NOMO-1 treated with DMSO at 0.1 percent for 48 hours (cell line): ENCODE results near the gene TBC1D14.
"Not testable (repeated sequence)": the region's sequence is repeated elsewhere in the genome, so short reads cannot be mapped to it uniquely, and the experiment has no call there.

ENCODE experiments used
- DNase-seq: peaks from one replicate; lab custom pipeline; 2025; ENCODE audit not compliant: unreplicated experiment; lab: John Stamatoyannopoulos, UW

TBC1D14 gene

GRCh38 chr4:6967846-6968340 is 58.3 kb downstream of the TBC1D14 start:
- DNase-seq: no peak

DNA sequence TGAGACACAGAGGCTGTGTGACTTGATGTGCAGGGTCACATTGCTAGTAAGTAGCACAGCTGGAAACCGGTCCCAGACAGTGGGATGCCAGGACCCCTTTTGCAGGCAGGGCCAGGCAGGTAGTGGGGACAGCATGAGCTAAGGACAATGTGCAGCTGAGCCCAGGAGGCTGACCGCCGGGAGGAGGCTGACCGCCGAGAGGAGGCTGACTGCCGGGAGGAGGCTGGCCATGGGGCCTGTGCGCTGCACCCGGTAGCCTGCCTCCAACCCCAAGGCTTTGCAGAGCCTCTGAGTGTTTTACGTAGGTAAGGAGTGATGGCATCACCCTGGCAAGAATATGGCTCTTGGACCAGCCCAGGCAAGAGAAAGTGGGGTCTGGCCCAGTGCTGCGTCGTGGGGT is 58.9 kb downstream of the TBC1D14 start:
- DNase-seq: no peak

- no peak for DNase-seq
Measured at GRCh38 chr4:6969826-6970800, 60.5 kb downstream of the TBC1D14 start.

DNA sequence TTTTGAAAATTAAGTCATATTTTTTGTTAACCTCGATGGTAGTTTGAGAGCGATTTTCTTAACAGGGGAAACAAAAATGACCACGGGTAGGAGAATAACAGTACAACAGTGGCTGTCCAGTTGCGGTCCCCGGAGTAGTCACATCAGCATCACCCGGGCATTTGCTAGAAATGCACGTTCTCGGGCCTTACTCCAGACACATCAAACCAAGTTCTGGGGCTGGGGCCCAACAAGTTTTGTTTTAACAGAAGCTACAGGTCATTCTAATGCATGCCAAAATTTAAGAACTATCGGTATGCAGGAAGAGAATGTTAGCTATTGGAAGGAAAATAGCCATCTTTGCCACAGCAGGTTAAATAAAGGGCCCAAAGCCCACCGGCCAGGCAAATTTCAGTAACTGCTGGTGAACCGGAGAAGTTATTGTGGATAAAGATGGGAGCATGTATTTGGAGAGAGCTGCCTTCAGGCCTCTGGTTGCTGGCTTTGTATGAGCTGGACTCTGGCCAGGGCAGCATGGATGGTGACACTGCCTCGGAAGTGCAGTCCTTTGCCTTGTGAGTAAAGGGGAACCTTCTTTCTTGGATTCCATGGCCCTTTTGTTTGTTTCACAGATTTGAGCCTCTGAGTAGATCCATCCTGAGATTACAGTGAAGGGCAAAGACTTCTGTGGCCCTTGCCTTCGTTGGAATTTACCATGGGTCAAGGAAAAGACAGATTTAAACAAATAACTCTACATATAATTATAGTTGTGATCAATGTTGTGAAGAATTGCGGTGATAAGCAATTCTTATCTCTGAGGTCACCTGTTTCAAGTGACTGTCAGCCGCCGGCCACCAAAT is 62.1 kb downstream of the TBC1D14 start:
- DNase-seq: no peak

GRCh38 chr4:6972375-6972650 is 62.7 kb downstream of the TBC1D14 start:
- no peak for DNase-seq

DNA sequence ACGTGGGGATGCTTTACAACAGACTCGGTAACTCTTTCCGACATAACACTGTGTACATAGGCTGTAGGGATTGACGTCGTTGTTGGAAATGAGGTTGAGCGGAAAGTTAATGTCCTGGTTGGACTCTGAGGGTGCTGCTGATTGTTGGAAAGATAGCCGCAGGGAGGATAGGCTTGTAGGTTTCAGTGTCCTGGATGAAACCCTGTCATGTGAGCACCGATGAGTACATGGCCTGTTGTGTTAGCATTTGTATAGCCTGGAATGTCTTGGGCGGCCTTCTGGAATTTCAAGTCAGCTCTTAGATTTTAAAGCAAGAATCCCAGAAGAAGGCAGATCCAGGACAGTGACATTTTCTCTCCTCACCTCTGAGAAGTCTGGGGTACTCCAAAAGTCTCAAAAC is 63.3 kb downstream of the TBC1D14 start:
- no peak for DNase-seq

DNA sequence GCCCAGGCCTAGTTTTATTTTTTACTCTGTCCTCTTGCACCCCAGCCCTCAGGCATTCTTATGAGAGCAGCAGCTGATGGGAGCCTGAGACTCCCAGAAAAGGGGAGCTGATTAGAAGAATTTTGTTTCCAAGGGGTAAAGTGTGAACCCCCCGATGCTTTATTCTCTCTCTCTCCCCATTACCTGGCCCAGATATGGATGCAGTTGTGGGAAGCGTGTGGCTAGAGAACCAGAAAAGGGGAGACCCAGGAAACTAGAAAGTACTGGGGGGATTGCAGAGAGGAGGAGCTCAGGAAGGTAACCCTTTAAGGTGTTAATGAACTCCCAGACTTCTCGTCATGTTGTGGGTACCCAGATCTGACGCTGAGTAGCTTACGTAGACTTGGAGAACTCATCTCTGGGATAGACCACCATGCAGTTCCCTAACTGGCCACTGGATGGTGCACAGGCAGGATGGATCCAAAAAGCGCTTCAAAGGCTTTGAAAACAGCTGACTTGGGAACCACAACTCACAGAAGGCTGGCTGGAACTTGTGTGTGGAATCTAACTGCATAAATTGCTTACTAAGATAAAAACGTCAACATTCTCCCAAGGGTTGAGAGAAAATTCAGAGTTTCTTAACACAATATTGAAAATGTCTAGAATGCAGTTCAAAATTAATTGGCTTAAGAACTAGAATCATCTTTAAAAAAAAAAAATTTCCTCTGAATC is 64.7 kb downstream of the TBC1D14 start:
- DNase-seq: peak; percentile 64

GRCh38 chr4:6977846-6978245 is 68.2 kb downstream of the TBC1D14 start:
- DNase-seq: not testable (repeated sequence)

DNA sequence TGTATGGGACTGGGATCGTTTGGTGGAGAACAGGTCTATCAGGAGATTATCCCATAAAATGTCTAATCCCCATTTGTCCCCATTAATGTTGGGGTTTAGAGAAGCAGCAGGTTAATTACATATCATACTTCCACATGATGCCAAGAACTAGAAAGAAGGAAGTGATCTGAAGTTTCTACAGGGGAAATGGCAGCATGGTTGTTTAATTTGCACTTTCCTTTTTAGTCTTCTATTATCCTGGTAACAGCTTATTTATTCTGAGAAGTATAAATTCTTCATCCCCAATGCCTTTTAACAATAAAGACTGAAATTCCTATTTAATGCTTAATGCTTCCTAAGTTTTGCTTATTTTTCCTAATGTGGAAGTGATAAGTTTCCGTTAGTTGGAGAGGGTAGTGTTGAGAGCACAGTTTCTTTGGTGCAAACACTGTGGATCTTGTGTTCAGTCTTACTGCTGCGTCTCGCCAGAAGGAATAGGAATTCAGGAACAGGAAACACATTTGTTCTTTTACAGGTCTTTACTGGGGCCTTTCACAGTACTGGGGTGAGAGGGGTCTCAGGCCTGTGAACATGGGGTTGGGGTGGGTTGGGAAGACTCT is 74.0 kb downstream of the TBC1D14 start:
- DNase-seq: peak; percentile 69

DNA sequence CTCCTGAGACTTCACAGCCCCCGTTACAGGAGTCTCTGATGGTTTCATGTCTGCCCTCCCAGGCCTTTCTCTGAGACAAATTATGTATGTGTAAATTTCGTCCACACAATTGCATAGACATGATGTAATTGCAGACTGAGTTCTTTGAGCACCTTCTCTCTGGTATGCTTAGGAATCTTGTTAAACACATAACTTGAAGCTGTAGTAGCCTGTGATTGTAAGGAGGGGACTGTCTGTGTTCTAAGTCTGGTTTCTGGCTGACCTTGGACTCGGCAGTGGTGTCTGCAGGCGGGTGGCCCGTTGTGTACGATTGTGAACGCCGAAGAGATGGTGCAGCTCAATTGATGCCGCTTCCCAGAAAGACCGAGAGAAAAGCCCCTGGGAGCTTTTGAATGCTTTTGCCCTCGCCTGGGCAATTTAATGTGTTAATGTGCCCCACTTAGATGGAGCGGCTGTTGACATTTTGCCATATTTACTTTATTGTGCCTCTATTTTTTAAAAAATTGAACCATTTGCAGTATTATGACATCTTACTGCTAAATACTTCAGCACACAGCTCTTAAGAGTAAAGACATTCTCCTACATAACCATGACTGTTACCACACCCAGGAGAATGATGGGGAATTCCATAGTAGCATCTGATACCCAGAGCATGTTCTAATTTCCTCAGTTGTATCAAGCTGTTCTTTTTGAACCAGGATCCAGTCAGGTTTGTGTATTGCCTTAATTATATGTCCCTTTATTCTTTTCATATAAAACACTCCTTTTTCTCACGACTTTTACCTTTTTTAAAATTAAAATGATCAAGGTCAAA is 75.2 kb downstream of the TBC1D14 start:
- no peak for DNase-seq

DNA sequence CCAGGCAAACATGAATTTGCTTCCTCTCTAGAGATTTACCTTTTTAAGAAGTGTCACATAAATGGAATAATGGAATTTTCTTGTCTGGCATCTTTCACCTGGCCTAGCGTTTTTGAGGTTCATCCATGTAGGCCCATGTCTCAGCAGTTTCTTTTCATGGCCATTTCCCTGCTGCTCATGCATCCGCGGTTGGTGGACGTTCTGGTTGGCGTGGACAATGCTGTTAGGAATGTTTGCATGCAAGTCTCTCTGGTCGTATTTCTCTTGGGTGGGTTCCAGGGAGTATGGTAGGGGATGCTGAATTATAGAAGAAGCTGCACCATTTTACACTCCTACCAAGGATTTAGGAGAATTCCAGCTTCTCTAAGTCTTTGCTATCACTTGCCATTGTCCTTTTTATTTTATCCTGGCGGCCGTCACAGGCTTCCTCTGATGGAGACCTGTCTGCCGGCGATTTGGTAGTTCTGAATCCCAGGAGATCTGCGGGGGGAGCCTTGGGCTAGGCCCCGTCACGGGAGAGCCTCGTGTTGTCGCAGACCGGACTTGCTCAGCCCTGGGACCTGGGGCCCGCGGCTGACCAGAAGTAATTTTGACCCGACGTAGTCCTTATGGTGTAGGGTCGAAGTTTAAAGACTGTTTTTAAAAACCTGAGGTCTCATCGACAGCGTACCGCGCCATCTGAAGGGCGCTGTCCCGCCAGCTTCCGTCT is 76.6 kb downstream of the TBC1D14 start:
- no peak for DNase-seq

- DNase-seq: peak; percentile 83
Measured at GRCh38 chr4:6986781-6987587, 77.4 kb downstream of the TBC1D14 start.

DNA sequence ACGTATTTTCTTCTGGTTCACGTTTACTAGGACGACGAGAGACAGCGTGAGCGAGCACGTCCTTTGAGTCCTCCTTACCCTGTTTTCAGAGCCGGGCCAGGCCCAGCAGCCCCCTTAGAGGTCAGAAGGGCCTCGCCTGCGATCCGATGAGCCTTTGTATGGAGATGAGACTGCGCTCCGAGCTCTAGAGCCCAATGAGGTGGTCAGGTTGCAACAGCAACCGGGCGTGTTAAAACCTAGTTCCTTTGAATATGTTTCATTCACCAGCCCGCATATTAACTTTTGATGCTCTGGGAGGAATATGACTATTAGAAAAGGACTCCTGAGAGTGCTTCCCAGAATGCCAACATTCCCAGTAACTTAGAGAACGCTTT is 77.9 kb downstream of the TBC1D14 start:
- DNase-seq: peak; percentile 50

DNA sequence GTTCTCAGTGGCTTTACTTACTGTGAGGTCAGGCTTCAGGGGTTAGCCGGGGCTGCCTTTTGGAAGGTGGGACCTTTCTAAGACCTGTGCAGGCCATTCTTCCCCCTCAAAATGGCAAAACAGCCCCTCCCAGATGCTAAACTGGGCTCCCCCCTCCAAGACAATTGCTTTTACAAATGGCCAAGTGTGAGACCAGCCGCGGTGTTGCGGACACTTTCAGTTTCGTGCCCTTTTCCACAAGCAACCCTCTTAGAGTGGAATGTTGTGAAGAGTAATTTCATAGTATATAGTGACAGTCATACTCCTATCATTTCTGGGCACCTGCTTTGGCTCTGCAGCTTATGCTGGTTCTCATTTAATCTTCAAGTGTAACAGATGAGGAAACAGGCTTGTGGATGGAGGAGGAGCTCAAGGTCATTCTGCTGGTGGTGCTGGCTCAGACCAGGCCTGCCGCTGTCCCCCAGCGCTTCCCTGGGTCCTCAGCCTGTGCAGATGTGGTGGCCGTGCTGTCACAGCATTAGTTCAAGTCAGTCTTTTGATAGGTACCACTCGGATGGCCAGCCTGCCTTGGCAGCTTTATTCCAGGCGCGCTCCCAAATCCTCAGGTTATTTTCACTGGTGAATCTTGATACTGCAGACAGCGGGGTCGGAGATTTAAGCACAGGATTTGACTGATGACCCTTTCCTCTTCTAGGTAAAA is 78.5 kb downstream of the TBC1D14 start:
- DNase-seq: no peak

DNA sequence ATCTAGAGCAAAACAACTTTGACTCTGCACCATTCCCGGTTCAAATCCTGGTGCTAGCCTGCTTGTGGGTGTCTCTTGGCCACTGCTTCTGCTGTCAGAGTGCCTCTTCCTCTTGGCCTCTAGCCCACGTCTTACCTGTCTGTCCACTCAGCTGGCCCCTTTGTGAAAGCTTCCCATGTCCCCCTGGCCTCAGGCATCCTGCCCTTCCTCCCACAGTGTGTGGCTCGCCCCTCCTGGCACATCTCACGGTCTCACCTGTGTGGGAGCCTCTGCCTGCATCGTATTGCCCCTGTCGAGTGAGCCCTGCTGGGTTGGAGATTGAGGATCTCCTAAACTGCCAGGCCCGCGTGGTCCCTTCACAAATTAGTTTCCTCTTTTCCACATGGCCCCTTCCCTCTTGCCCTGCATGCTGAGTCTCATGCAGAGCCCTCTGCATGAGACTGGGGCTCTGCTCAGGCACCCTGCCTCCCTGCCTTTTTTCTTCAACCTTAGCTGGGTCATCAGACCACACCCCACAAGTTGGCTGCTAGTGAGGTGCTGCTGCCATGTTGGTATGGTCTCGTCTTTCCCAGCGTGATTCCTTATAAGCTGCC is 79.8 kb downstream of the TBC1D14 start:
- peak; percentile 18 for DNase-seq

- no peak for DNase-seq
Measured at GRCh38 chr4:6990661-6991060, 81.0 kb downstream of the TBC1D14 start.

DNA sequence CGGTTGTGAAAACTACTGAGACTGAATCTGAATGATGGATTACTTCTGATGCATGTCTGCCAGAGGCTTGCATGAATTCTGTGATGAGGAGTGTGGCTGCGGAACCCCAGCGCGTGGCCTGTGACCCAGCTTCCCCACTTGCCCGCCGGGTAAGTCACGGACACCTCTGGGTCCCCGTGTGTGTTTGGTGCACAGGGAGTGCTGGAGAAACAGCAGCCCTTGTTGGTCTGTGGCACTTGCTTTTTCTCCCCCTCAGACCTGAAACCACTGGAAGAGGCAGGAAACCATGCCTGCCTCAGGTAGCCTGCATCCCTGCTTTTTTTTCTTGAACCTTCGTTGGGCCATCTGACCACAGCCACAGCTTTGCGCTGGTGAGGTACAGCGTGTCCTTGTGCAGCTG is 81.6 kb downstream of the TBC1D14 start:
- DNase-seq: no peak
